Stomach (tissue), 4 donors: Measurements from ENCODE around the gene MYO16.

Experiments used
- EP300 ChIP-seq: sonication (generic); formaldehyde crosslinking; IDR thresholded peaks from one replicate; pipeline ENCODE4 v1.6.1; 2017; ENCODE audit warnings: antibody characterized with exemption
- POLR2A ChIP-seq, 4 donors: fragments of 450-650 bp; IDR thresholded peaks; one replicate each; pipeline ENCODE4 v1.6.1; 2016; ENCODE audit warnings: antibody characterized with exemption in 4 of 4, control low read depth in 2 of 4, mild to moderate bottlenecking in 1 of 4, moderate library complexity in 1 of 4
- POLR2AphosphoS5 ChIP-seq, 3 donors: sonication (generic); formaldehyde crosslinking; IDR thresholded peaks; one replicate each; pipeline ENCODE4 v1.6.1; 2016; ENCODE audit warnings: antibody characterized with exemption in 3 of 3
- TF ChIP-seq, protein P1 (sequence below), 7 experiments: fragments of 450-650 bp in 4 of 7; fragments of 200-600 bp in 3 of 7; sonication (generic) in 3 of 7; IDR thresholded peaks; one replicate each; pipeline ENCODE4 v1.5.1; 2016 to 2019; ENCODE audit warnings: antibody characterized with exemption in 7 of 7, control low read depth in 2 of 7, mild to moderate bottlenecking in 1 of 7

DNA sequence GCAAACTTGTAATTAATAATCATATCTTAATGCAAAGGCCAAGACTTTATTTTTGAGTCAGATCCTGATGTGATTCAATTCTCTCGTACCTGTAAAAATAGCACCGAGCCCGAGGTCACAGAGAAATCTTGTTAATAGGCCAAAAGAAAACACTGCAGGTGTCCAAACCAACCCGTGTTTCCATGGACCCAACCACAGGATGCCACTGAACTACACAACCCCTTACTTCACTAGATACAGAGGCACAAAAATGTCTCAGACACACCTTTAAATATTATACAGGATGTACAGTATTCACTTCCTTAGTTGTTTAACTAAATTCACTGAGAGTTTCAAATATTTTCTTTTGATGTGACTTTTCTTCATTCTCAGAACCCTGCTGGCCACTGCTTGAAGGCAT, 530.9 kb downstream of the MYO16 start:
- TF ChIP-seq, protein P1, sequence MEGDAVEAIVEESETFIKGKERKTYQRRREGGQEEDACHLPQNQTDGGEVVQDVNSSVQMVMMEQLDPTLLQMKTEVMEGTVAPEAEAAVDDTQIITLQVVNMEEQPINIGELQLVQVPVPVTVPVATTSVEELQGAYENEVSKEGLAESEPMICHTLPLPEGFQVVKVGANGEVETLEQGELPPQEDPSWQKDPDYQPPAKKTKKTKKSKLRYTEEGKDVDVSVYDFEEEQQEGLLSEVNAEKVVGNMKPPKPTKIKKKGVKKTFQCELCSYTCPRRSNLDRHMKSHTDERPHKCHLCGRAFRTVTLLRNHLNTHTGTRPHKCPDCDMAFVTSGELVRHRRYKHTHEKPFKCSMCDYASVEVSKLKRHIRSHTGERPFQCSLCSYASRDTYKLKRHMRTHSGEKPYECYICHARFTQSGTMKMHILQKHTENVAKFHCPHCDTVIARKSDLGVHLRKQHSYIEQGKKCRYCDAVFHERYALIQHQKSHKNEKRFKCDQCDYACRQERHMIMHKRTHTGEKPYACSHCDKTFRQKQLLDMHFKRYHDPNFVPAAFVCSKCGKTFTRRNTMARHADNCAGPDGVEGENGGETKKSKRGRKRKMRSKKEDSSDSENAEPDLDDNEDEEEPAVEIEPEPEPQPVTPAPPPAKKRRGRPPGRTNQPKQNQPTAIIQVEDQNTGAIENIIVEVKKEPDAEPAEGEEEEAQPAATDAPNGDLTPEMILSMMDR (IDR thresholded peaks at IDR 0.05): no peak
- TF ChIP-seq EP300 (no peak), POLR2A (IDR thresholded peaks at IDR 0.05) (no peak), POLR2AphosphoS5 (IDR thresholded peaks at IDR 0.05) (no peak)
